Iris pigment epithelial cell (primary cell): ENCODE results near the gene HBM.
A peak's percentile ranks its signal among the peaks of the same experiment; 100 is the strongest.
"Not testable (repeated sequence)": the region's sequence is repeated elsewhere in the genome, so short reads cannot be mapped to it uniquely, and the experiment has no call there.

Experiments used
- DNase-seq: peaks from one replicate; pipeline ENCODE4 v3.0.0-alpha.2; 2011; ENCODE audit warnings: low read depth

The HBM gene, protein sequence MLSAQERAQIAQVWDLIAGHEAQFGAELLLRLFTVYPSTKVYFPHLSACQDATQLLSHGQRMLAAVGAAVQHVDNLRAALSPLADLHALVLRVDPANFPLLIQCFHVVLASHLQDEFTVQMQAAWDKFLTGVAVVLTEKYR

DNA sequence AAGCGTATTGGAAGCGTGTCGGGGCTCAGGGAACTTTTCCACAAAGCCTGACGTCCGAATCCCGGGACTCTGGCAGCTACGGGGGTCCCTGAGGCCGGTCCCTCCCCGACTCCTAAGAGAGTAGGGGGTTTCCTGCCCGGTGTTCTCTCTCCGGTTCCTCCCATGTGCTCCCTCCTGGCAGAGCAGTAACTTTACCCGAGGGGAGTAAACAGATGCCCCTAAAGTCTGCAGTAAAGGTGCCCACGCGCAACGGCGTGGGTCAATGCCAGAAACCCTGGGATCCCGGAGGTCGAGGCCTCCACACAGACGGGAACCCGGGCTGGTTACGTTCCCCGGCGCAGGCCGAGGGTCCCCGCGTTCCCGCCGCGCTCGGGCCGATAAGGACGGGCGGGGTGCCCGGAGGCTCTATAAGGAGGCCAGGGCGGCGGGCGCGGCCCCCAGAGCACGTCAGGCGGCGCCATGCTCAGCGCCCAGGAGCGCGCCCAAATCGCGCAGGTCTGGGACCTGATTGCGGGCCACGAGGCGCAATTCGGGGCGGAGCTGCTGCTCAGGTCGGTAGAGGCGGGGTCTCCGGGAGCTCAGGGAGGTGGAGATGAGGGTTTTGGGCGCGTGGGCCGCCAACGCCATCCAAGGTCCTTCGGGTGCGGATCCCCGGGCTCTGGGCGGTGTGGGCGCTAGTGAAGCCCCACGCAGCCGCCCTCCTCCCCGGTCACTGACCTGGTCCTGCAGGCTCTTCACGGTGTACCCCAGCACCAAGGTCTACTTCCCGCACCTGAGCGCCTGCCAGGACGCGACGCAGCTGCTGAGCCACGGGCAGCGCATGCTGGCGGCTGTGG, at the start of gene HBM:
TSS of gene HBM (plus strand) at position 440 of the 836 bp plus-strand sequence. CDS start at position 460, 20 bp downstream.
- DNase-seq, result no peak

DNA sequence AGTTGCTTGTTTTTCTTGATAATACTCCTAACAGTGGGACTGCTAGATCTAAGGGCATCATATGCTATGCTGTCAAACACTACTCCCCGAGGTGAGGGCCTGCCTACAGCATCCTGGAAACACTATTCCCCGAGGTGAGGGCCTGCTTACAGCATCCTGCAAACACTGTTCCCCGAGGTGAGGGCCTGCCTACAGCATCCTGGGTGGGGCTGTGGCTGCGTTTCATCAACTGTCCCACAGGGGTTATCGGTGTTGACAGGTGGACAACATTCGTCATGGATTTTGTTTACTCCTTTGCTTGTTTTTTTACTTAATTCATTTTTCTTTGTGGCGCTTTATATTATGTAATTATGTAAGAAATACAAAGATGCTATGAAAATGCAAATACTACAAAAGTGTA, 49.8 kb upstream of the HBM start:
- no peak for DNase-seq

DNA sequence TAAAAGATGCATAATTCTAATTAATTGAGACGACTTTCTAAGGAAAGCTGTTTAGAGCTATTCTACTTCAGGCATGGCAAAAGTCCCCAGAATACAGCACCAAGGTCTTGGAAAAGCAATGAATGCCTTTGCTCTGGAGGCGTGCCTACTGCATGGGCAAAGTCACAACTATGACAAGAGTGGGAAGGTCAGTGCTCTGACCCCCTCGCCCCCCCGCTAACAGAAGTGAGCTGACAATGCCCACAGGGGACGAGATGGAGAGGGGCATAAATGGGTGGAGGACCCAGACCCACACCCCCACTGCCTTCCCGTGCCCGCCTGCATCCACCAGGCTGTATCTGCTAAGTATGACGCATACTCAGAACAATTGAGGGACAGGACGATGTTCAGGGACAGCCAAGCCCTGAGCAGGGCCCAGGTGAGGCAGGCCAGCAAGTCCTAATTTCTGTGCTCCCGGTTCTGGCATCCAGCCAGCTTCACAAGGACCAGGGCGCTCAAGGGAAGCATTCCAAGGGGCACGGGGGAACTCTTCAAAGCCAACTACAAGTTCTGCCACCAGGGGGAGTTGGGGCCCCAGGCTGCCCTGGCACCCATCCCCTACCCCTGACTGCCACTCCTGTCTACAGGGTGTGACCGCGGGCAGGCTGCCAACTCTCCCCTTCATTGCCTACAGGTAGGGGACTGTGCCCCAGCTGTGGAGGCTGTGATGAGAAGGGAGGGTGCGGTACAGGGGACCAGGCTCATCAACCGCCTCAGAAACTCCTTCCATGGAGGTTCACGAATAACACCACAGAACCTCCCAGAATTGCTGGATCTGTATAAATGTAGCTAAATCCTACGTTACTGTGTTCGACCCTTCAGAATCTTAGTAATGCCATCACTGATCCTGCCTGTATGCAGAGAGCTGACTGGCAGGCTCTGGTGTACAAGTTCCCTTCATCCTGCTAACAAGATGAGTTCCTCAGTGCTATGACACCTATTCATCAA, 48.1 kb upstream of the HBM start:
- peak; percentile 29 for DNase-seq

DNA sequence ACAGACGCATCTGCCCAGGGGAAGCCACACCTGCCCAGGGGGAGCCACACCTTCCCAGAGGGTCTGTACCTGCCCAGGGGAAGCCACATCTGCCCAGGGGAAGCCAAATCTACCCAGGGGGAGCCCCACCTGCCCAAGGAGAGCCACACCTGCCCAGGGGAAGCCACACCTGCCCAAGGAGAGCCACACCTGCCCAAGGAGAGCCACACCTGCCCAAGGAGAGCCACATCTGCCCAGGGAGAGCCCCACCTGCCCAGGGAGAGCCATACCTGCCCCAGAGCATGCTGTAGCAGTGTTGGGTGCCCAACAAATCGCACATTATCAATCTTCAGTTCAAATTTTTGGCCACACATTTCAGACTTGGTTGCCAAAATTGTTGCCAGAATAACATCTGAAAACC, 46.9 kb upstream of the HBM start:
- no peak for DNase-seq

DNA sequence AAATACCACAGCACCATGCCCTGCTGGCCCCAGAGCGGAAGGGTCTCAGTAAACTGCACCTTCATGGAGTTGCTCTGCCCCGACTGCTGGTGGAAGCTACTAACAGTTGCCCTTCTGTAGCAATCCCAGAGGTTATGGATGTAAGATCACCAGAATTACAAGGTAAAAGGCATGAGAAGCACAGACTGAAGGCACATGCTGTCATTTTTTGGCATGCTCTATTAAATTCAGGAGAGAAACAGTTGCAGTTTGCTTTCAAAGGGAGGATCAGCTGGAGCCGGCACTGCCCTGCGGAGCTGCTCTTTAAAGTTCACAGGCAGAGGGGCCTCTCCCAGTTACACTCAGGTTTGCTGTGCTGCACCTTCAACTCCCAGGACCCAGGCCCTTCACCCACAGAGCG, 46.5 kb upstream of the HBM start:
- DNase-seq, result no peak

DNA sequence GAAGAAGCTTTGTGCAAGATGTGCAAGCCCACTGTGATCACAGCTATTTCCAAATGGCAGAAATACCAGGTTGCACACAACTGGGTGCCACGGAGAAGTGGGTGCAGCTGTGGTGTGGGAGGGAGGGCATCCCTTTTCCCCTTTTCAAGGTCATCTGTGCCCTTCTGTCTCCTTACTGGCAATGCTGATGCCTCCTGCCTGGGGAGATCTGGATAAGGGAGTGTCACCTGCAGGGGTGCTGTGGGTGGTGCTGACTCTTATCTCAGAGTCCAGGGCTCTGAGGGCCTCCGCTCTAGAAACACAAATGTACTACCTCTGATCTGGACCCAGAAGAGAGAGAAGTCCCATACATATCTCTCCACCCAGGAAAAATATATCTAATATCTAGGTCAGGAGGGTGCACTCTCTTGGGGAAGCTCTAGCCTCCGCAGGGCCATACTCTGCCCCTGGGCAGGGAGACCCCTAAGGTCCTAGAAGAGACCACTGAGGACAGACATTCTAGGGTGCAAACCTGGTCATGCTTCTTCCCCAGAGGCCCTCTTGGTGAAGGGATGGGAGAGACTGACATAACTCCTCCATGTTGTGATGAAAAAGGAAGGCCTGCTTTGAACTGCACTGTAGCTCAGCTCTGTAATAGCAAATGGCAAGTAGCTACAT, 45.8 kb upstream of the HBM start:
- no peak for DNase-seq

DNA sequence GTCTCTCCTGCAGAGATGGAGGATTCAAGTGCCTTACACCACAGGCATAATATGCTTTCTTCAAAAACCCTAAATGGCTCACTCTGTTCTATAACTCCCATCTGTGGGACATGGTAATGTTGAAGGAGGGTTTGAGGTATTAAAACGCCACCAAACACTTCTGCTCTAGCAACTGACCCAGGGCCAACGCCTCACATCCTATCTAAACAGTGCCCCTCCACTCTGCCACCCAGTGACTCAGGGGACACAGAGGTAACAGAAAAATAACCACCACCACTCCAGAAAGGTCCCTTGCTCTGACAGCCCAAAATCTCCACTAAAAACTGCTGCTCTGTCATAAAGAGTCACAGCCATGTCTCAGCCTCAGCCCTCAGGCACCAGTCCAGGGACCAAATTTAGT, 45.0 kb upstream of the HBM start:
- DNase-seq, result no peak

DNA sequence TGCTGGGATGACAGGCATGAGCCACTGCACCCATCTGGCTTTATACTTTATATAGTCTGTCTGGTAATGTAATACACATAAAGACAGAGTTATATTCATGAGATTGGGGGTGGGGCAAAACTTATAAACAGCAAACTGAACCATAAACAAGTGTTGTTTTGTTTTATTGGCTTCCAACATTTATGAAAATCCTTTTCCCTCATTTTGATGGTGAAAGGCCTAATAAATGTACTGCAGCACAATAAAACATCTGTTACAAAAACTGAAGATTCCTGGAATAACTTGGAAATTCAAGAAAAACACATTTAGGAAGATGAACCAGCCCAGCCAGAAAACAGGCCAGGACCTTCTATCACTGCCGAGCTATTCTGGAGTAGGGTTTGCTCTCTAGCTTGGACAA, 43.4 kb upstream of the HBM start:
- DNase-seq, result no peak

DNA sequence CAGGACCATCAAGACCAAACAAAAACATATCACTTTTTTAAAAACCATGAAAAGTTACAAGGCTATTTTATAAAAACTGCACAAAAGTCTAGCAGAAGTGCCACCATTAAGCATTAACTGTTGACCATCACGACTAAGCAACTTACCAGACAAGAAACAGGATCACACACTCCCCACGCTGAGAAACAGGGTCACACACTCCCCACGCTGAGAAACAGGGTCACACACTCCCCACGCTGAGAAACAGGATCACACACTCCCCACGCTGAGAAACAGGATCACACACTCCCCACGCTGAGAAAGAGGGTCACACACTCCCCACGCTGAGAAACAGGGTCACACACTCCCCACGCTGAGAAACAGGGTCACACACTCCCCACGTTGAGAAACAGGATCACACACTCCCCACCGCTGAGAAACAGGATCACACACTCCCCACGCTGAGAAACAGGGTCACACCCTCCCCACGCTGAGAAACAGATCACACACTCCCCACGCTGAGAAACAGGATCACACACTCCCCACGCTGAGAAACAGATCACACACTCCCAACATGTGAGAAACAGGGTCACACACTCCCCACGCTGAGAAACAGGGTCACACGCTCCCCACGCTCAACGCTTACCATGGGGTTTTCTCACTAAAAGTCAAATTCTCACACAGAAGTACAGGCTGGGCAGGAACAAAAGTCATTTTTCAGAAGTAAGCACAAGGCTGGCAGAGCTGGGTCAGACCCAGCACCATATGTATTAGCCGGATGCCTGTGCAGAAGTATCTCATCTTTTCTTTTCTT, 42.0 kb upstream of the HBM start:
- DNase-seq, result not testable (repeated sequence)

DNA sequence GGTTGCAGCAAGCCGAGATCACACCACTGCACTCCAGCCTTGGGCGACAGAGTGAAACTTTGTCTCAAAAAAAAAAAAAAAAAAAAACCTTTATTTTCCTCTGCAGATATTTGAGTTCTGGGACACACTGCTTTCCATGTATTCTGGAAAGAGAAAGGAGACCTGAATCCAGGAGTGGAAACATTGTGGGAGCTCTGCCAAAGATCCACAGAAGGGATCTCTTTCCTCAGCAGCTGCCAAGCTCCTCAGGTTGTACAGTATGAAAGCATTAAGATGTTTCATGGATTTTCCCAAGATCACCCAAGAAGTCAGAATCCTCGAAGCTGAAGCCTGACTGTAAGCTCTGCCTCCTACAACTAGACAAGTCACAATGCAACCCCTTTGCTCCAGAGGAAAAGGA, 40.8 kb upstream of the HBM start:
- no peak for DNase-seq

DNA sequence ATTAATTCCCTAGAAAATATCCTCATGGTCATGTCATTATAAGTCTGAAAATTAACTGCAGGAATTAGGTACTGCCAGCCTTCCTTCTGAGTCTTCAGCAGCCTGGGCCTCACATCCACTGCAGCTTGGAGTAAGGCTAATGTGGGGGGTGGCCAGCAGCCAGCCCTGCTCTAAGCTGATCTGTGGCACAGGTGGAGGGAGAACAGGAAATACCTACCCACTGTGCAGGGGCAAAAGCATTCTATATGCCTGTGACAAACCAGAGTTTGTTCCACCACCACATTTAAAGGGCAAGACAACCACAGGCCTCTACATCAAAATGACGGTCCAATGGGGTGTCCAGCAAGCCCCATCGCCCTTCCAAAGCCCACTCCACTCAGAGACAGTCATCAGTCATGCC, 36.7 kb upstream of the HBM start:
- no peak for DNase-seq

DNA sequence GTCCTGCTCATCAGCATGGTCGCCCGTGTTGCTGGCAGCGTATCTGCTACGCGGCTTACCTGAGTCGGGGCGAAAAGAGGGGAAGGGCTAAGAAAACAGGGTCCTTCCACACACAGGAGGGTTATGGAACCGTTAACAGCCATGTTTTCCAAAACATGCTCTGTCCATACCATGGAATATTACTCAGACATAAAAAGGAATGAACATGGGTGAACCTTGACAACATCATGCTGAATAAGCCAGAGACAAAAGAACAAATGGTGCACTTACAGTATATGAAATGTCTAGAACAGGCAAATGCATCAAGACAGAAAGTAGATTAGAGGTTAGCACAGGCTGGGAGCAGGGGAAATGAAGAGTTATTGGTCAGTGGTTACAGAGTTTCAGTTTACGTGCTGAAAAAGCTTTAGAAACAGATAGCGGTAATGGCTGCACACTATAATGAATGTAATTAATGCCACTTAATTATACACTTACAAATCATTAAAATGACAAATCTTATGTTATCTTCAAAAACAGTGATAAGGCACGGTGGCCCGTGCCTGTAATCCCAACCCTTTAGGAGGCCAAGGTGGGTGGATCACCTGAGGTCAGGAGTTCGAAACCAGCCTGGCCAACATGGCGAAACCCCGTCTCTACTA, 35.1 kb upstream of the HBM start:
- DNase-seq, result no peak

DNA sequence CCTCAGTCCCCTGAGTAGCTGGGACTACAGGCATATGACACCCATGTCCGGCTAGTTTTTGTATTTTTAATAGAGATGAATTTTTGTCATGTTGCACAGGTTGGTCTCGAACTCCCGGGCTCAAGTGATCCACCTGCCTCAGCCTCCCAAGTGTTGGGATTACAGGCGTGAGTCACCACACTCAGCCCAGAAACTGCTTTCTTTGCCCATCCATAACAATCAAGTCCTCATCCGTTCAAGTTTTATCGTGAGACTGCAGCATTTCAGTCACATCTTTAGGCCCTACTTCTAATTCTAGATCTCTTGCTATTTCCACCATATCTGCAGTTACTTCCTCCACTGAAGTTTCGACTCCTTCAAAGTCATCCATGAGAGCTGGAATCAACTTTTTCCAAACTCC, 33.7 kb upstream of the HBM start:
- DNase-seq, result no peak

DNA sequence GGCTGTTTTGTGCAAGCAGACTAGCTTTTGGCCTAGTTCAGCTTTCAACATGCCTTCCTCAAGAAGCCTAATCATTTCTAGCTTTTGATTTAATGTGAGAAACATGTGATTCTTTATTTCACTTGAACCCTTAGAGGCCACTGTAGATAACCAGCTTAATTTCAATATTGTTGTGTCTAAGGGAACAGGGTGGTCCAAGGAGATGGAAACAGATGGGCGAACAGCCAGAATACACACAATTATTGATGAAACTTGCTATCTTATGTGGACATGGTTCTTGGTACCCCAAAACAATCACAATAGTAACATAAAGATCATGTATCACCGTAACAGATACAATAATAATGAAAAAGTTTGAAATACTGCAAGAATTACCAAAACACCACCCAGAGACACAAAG, 32.1 kb upstream of the HBM start:
- DNase-seq, result no peak

DNA sequence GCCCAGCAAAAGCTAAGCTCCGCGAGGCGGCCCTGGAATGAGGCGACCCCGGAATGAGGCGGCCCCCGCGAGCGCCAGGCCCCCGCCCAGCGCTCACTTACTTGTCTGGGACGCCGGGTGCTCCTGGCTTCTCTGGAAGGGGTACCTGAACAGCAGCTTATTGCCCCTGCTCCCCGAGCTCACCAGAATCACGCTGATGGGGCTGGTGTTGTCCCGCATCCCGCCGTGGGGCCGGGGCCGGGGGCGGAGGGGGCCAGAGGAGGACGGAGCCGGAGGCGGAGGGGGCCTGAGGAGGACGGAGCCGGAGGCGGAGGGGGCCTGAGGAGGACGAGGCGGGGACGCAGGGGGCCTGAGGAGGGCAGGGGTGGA, 27.7 kb upstream of the HBM start:
- DNase-seq, result no peak

DNA sequence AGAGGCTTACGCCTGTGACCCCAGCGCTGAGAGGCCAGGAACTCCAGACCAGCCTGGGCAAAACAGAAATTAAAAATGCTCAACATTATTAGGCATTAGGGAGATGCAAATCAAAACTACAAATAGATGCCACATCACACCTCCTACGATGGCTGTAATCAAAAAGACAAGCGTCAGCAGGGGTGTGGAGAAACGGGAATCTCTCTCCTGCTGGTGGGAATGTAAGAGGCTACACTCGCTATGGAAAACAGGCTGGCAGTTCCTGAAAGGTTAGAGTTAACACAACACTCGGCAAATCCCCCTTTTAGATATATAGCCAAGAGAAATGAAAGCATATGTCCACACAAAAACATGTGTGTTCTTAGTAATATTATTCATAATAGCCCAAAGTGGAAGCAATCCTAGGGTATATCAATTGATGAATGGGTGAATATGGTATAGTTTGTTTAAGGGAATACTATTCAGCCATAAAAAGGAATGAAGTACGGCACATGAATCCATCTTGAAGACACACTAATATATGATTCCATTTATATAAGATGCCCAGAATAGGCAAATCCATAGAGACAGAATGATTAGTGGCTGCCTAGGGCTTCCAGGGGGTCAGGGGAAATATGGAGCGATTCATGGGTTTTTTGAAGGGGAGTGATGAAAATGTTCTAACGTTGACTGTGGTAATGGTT, 25.5 kb upstream of the HBM start:
- DNase-seq, result no peak

DNA sequence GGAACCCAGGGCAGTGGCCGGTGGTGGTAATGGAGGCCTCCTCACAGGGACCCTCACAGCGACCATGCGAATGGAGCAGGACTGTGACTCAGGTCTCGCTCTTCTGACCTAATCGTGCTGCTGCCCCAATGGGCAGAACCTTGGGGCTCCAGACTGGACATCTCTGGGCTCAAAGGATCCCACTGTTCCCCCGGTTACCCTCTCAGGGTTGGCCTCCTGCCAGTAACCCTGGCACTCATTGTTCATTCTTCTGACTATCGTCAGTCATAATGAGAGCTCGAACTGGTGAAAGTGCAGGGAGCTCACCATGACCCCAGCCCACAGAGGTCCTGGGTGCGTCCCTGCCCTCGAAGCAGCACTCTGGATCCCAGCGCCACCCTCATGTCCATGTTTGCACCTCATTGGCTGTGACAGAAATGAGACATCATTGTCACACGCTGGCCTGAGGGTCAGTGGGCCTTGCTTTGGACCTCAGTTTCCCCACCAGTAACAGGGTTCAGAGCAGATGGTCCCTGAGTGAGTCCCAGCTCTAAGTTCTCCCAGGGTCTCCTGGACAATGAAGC, 23.3 kb upstream of the HBM start:
- DNase-seq, result no peak

DNA sequence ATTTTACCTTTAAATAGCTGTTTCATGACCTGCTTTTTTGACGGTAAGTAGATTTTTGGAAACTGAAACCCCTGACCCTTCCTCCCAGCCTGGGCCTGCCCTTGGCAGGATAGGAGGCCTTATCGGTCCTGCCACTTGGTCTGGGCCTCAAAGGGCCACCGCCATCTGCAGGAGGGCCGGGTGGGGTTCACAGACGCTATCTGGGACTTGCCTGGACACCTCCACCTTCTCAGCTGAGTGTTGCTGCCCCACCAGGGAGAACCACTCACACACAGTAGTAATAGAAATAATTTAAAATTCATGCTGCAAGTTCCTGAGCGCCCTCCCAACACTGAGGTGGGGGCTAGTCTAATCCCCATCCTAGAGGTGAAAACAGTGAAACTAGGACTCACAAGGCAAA, 22.7 kb upstream of the HBM start:
- no peak for DNase-seq

DNA sequence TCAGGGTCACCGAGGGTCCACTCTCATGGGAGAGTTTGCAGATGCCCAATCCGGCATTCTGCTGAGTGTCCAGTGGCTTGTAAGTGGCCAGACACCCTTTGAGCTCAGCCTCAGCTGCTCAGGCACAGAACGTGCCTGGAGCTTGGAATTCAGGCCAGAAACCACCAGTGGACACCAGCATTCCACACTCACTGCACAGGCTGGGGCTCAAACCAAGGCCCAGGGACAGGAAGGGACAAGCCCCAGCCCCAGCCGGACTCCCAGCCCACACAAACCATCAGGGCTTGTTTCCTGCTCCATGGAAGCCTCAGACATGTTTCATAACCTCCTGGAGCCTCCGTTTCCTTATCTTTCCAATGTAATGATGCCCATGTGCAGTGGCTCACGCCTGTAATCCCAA, 22.3 kb upstream of the HBM start:
- no peak for DNase-seq

DNA sequence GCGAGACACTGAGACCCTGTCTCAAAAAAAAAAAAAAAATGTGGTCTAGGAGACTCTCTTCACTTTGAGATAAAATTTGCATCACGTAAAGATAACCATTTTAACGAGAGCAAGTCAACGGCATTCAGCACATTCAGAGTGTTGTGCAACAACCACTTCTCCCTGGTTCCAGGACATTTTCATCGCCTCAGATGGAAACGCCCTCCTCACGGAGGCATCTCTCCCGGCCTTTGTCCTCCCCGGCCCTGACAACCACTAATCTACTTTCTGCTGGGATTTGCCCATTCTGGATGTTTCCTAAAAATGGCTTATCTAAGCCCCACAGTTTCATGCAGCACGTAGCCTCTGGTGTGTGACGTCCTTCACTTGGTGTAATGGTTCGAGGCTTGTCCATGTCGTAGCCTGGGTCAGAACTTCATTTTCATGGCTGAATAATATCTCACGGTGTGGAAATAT, 21.0 kb upstream of the HBM start:
- no peak for DNase-seq
